GM19035 (cell line): ENCODE measurements around the gene ZNF516.

Experiments
- ATAC-seq: cut with Tn5 transposase; IDR thresholded peaks from one replicate; pipeline ENCODE4 v1.9.1; 2021; ENCODE audit not compliant: unreplicated experiment

The ZNF516 gene

DNA sequence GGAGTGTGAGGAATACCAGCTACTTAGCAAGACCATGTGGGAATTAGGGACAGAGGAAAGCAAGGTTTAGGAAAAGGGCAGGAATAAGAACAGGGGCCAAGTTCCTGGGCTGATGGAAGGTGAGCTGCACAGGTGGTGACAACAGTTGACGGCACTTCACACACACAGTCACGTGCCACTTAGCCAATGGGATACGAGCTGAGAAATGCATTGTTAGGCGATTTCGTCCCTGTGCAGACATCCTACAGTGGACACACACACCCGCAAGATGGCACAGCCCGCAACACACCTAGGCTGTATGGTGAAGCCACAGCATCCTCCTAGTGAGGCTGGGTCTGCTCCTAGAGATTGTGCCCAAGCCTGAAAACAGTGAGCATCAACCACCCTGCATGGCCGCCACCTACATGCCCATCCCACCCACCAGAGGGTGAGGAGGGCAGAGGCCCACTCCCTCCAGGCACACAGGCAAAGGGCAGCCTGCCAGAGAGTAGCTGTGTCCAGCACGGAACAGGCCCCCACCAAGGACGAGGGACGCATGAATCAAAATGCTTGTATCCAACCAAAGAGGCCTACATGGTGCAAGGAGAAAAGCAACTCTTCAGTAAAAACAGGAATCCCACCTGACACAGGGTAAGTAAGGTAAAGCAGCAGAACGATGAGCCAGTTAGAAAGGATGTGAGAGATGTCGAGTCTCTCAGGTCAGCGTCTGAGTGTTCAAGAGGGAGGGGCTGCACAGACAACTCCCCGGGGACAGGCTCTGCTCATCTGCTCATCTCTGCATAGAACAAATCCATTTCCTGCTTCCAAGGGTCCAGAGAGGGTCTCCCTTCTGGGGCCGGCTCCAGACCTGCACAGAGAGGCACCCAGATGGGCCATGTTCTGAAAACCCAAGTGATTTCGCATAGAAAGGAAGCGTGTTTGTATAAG lies 51.3 kb downstream of the ZNF516 start:
- ATAC-seq, result no peak

DNA sequence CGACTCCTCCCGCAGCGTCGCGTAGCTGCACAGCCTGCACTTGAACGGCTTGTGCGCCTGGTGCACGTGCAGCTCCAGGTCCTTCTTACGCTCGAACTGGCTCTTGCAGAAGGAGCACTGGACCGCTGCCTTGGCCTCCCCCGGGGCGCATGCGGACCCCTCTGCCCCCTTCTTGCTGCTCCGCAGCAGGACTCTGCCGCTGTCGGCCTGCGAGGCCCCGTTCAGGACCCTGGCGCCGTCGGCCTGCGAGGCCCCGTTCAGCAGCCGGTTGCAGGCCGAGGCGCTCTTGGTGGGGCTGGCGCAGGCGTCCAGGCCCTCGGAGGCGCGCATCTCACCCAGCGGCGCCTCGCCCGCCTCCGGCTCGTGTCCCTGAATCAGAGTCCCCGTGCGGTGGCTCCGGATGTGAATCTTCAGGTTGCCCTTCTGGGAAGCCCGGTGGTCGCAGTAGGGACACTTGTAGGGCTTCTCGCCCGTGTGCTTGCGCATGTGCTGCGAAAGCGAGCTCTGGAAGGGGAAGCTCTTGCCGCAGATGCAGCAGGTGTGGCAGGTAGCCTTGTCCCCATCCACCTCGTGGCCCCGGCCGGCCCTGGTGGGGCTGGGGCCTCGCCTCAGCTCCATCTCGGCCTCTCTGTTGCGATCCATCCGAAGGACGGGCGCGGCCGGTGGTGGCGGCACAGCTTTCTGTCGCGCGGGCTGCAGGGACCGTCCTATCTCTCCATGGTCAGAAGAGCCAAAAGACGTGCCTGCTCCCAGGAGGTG lies 52.5 kb downstream of the ZNF516 start:
- ATAC-seq, result no peak

DNA sequence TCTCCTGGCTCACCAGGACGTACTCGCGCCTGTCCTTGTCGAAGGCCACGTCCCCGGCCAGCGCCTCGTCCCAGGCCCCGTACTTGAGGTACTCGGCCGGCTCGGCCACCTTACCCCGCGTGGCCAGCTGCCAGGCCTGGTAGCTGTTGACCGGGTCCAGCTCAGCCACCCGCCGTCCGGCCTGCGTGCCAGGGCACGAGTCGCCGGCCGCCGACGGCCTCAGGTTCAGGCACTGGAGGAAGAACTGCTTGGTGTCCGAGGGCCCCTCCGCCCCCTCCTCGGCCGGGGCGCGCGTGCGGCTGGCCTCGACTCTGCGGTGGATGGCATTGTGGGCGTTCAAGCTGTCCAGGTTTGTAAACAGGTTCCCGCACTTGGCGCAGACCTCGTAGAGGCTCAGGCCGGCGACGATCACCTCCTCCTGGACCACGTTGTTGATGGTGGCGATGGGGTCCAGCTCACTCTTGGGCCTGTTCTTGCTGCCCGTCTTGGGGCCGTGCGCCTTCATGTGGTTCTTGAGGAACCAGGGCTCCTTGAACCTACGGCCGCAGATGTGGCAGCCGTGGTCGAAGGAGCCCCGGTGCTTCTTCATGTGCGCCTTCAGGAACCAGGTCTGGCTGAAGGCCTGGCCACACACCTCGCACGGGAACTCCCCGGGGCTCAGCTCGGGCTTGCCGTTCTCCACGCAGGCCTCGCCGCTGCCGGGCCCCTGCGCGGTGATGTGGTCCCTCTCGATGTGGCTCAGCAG lies 53.2 kb downstream of the ZNF516 start:
- no peak for ATAC-seq

DNA sequence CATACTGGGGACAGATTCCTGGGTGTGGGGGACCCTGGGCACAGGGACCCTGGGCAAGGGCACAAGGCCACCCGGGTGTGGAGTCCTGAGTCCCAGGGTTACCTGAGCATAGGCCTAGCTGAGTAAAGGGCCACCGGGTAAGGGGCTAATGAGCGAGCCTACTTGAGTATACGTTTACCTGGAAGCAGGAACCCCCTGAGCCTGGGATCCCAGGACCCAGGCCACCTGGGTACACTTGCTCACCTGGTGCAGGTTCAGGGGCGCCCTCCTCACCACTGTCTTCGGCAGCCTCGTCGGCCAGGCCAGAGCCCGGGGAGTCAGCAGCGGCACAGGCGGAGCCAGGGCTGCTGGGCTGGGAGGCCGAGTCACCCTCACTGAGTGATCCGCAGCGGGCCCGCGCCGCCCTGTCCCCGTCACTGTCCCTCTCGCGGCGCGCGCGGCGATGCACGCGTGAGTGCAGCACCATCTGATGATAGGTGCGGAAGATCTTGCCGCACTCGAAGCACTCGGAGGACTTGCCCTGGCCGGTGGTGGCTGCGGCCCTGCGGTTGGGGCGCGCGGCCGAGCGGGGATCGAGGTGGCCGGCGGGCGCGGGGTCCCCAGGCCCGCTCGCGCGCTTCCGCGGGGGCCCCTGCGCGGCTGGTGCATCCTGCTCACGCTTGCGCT lies 53.9 kb downstream of the ZNF516 start:
- no peak for ATAC-seq

DNA sequence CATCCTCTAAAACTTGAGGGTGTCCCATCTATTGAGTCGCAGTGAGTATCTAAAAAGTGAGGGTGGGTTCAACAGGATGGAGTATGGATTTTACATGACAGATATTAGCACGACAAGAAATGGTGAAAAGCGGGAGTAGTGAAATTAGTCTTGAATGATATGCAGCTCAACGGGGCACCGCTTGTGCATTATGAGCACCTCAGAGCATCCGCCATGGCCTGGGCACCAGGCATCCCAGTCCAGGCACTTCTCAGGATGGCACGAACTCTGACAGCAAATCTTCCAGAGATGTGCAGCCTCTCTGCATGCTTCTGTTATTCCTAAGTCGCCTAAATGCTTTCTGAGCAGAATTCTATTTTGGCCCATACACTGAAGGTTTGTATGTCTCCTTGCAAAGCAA lies 57.1 kb downstream of the ZNF516 start:
- ATAC-seq, result no peak

DNA sequence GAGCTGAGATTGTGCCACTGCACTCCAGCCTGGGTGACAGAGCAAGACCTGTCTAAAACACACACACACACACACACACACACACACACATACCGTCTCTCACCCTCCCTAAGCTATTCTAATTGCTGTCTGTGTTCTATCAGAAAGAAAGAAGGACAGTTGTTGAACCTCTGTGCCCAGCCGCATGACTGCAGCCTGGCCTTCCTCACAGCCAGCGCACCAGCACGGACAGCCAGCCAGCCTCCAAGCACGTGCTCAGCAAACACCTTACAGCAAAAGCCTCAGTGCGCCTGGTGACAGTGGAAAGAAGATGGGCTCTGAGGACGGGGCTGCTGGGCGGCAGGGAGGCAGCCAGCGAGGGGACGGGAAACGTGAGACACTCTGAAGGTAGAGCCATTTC lies 58.0 kb downstream of the ZNF516 start:
- no peak for ATAC-seq

DNA sequence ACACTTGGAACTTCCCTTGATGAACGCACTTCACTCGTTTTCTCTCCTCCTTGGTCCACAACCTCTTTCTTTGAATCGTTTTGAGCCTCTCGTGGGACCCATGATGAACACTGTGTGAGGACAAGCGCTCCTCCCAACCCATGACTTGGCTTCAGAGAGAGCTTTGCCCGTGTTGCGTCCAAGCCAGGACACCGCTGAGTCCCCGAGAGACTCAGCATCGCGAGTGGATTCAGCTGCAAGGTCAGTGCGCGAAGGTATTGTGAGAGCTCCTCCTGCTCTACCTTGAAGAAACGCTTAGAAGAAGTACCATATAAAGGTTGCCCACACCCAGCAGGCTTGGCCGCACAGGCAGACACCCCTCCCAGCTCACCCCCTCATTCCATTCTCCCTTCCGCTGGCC lies 58.7 kb downstream of the ZNF516 start:
- no peak for ATAC-seq

DNA sequence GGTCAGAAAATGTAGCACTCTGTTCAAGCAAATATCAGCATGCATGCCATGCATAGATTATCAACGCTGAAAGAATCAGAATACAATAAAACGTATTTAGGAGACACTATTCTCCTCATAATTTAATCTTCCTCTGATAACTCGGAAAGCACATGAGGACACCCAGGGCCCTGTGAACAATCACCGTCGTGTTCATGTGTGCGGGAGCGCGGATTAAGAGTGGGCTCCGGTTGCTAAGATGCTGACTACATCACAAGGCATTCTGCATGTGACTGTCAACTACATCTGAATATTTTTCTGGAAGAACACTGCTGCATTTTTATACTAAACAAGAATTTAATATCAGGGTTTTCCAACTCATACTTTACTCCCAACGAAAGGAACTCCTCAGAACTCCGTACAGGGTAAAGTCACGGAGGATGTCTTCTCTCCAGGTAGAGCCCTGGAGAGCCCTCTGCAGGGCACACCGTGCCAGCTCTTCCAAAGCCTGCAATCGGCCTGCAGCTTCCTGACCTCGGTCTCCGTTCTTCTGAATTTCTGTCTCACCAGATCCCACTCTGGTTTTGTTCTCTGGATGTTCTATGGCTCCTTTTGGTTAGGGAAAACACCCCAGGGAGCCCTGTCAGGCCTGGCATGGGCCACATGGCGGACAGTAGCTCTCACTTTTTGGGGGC lies 59.6 kb downstream of the ZNF516 start:
- no peak for ATAC-seq

DNA sequence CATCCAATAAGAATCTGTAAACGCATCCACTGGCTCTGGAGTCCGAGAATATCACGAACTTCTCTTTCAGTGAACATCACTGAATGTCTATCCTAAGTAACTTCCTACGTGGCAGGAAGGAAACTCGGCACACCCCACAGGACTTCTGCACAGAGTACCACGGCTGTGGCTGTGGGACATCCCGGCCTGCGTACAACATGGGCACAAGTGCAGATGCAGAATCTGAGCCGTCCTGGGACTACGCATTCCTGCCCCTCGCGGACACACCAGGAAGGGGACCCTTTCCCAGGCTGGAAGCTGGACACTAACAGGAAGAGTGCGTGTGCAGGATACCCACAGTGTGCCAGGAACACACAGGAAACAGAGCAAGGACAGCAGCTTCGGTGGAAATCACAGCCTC lies 60.6 kb downstream of the ZNF516 start:
- ATAC-seq, result no peak

DNA sequence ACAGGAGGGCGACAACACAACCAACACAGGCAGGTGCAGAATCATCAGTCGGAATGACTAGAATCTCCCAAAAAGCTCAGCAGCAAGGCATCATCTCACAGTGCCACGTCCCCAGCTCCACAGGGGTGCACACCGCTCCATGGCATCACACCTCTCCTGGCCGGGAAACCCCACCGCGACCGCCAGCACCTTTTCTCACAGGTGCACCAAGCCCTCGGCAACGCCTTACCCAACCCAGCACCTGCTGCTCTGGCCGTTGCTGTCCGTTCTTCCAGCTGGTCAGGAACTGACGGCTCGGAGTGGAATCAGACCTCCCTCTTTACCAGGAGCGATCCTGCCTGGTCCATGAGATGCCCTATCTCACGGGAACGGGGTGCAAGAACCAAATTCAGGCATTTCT lies 61.3 kb downstream of the ZNF516 start:
- no peak for ATAC-seq

DNA sequence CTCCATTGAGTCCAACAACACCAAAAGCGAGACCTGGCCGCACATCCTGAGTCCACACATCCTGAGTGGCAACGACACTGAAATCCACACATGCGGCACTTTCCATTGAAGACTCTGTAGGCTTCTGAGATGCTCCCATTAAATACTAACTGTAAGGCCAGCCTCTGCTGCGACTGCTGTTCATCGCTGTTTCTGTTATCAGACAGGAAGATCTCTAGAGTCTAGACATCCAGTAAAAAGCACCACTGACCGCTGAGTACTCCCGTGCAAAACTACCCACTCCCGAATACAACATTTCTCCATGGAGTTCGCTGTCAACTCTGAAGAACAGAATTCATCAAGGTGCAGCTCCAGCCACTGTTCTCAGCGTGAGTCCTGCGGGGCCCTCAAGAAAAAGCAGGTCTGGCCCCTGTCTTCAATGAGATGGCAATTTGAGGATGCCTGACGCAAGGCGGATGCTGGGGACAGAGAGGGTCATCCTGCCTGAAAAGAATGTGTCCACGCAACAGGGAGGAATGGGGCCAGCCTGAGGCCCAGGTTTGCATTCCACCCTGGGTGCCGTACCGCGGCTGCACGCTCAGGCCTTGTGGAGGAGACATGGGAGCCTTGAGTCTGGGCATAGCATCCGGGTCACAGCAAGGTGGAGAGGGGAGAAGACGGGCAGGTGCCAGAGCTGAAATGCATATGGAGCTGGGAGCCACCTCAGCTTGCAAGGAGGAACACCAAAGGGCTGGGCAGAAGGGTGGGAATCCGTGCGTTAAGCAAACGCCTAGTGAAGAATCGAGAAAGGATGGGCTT lies 61.9 kb downstream of the ZNF516 start:
- ATAC-seq, result no peak

DNA sequence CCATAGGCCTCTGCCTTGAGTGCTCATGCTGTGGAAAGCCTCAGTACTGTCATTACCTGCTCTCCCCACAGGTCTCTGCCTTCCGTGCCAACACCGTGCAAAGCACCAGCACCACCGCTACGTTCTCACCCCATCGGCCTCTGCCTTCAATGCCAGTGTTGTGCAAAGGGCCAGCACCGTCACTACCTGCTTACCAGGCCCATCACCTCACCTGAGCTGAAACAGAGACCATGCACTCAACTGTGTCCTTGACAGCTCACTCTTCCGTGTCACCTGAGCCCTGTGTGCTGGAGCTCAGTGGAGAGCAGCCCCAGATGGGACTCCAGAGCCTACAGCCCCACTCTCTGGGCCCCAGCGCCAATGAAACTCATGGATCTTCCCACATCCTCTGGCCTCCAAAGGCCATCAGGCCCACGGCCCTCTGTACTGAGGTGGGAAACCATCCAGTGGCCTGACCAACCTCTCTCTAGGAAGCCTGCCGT lies 62.7 kb downstream of the ZNF516 start:
- no peak for ATAC-seq

DNA sequence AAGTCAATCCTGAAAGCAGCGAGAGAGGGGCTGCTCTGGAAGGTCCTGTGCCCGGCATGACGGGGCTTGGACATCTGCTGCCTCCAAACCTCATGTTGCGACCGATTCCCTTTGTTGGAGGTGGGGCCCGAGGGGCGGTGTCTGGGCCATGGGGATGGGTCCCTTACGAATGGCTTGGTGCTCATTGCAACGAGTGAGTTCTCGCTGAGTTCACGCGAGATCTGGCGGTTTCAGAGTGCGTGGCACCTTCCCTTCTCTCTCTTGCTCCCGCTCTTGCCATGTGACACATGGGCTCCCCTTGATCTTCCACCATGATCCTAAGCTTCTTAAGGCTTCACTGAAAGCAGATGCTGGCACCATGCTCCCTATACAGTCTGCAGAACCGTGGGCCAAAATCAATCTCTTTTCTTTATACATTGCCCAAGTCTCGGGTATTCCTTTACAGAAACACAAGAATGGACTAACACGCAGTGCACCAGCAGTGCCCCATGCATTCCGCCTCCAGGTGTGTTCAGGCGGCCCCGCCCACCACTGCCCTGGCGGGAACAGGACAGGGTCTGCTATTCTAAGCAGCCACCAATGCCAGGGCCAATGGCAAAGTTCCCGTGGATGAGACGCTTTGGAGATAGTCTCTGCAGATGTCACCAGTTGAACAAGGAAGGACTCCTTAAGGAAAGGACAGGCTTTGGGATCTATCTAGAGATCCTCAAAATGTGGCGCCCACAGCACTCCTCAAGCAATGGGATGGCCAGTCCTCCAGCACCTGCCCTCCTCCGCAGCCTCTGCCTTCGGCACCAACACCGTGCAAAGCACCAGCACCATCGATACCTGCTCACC lies 63.4 kb downstream of the ZNF516 start:
- ATAC-seq, result no peak

DNA sequence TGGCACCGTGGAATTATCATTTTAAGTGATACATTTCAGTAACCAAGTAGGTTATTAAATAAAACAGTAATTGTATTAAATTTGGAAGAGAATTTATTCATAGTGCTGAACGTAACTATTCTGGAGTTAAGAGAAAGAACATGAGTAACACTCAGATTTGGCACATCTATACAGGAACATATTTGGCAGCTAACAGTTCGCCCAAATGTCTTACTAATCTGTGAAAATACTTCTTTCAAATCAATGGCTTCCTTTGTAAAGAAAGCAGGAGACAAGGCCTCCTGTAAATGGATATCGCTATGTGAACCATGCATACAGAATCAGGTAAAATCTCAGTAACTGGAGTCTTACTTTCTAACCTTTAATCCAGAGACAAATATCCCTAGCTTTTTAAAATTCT lies 64.4 kb downstream of the ZNF516 start:
- ATAC-seq, result no peak

DNA sequence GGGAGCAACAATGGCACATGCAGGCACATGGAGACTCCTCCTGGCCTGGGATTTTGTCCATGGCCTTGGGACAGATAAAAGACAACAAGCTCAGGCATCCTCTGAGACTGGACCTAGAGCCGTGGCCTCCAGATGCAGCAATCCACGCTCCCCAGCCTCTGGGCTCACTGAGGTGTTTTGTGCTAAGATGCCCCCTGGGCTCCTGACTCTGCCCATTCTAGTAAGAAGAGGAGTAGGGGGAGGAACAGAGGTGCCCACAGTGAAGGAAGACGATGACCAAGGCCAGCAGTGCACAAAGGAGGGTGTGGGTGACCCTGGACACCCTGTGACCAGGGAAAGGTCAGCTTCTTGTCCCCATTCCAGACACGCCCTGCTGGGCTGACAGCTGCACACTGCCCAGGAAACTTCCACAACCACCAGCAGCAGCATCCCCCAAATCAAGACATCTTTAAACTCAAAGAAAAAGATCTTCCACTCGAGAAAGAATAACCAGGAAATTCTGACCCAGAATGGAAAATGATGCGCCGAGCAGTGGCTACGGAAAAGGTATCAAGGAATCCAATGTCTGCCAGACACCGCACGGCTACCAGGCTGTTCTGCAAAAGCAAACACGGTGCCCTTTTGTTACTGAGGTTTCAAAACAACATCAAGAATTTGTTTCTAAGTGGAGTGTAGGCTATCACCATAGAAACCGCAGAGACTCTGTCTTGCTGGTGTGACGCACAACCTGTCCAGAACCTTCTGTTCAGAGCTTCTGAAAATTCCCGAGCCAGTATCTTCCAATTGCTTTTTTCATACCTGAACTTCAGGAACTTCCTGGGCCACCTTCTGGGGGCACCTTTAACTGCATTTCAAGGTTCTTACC lies 65.5 kb downstream of the ZNF516 start:
- no peak for ATAC-seq

DNA sequence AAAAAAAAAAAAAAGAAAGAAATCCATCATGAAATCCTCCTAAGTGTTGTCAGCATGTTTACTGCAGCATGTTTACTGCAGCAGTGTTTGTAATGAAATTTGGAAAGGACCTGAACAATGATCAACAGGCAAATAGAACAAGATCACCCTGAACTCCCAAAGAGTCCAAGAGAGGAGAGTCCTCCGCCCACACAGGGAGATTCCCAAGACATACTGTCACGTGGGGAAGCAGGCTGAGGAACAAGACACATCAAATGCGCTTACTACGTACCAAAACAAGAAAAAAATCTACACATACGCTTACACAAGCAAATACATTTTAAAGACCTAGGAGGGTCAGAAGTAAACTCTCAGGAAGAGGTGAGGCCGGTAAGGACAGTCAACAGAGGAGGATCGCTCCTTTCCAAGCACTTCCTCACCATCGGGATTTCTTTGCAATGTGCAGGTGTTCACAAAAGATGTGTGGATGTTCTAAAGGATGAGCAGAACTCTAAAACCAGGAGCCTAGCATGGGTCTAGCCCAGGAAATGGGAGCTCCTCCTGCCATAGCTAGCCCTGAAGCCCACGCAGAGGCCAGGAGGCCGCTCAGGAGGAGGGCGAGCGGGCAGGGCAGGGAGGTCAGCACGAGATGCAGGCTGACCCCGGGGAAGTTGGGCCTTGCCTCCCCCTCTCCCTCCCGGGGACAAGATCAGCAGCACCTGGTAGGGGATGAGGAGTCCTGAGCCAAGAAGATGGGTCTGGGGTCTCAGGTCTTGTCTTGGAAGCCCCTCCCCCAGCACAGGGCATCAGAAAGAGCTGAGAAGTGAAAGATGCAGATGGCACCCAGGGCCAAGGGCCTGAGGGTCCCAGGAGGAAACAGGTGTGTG lies 66.4 kb downstream of the ZNF516 start:
- ATAC-seq, result no peak
